Kidney epithelial cell (primary cell): ENCODE data around the gene NTSR2. TPM values are rescaled to one million over a fixed set of nuclear protein-coding genes. Genes with fewer than 3 reads are reported as not detected.

Source experiments
- DNase-seq: peaks from one replicate; pipeline ENCODE4 v3.0.0-alpha.2; 2010; ENCODE audit warnings: low read depth
- H3K27me3 ChIP-seq: 2 replicates; pipeline ENCODE4 v1.6.0; 2011; ENCODE audit warnings: low read length; ENCODE audit not compliant: control insufficient read depth, insufficient read depth
- H3K36me3 ChIP-seq: 2 replicates; pipeline ENCODE4 v1.5.1; 2011; ENCODE audit warnings: low read length; ENCODE audit not compliant: control insufficient read depth, insufficient read depth
- H3K4me3 ChIP-seq: 2 replicates; pipeline ENCODE4 v1.5.1; 2011; ENCODE audit warnings: low read depth, mild to moderate bottlenecking, control low read depth, low read length
- CTCF ChIP-seq: IDR thresholded peaks from 2 replicates; pipeline ENCODE4 v1.5.1; 2011; ENCODE audit warnings: mild to moderate bottlenecking, moderate library complexity, low read length, control low read depth, inconsistent platforms; ENCODE audit not compliant: insufficient read depth, poor library complexity, severe bottlenecking
- total RNA-seq: library from RNA; depleted of rRNA; stranded (reverse); fragments of >200 nt; gene quantifications from 2 replicates; pipeline ENCODE4 v1.2.3, GENCODE V29; 2015

The NTSR2 gene
- total RNA-seq, 1 donor from 2014 or later, result not detected

GRCh38 chr2:11680182-11680900 is 10.3 kb upstream of the NTSR2 start:
- Histone ChIP-seq H3K36me3 (no peaks in the 10 kb centered on the region), H3K4me3 (no peak overlapping the region), H3K27me3 (peaks cover 42% of the 10 kb centered on the region)
- no peak for TF ChIP-seq CTCF
- no peak for DNase-seq

DNA sequence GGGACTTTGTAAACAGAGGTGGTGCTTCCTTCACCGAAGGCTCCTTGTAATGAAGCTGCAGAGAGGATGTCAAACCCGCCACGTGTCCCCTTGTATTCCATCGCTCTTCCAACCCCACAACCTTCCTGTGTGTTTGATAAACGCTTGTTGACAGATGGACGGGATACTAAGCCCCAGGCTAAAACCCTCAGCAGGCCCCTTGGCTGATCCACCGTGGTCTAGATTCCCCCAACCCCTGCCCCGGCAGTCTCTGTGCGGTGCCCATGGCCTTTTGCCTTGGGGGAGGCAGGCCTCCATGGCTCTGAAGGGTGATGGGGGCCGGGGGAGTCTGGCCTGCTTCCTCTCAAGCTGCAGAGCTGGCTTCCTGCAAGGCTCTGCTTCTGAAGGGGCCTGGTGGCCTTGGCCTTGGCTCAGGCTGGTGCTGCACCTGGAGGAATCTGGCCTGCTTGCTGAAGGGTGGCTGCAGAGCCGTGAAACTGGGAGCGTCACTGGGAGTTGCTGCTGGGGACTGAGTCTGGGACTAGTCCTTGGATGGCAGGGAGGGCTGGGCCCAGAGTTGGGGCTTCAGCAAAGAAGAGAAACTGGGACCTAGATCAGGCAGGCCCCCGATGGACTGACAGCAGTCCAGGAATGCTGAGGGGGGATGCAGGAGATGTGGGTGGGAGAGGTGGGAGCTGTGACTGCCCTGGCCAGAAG is 9.6 kb upstream of the NTSR2 start:
- no peak for TF ChIP-seq CTCF
- peaks cover 39% of the 10 kb centered on the region for H3K27me3 ChIP-seq
- no peak overlapping the region for H3K4me3 ChIP-seq
- H3K36me3 ChIP-seq, result no peaks in the 10 kb centered on the region
- no peak for DNase-seq

DNA sequence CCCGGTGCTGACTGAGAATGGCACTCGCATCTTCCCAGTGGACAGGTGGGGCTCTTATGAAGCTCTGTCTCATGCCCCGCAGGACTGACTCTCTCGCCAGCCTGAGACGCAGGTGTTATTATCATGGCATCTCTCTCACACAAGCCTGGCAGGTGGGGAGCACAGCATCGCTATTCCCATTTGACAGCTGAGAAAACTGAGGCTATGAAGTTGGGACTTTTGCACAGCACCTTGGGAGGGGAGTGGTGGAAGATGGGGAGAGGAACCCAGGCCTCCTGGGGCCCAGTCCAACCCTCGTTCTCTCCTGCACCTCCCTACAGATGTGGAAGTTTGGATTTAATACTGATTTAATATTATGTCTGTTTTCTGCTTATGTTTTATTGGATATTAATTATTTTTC is 9.0 kb upstream of the NTSR2 start:
- no peak for TF ChIP-seq CTCF
- no peak for DNase-seq
- Histone ChIP-seq H3K4me3 (no peak overlapping the region), H3K36me3 (no peaks in the 10 kb centered on the region), H3K27me3 (peaks cover 41% of the 10 kb centered on the region)

DNA sequence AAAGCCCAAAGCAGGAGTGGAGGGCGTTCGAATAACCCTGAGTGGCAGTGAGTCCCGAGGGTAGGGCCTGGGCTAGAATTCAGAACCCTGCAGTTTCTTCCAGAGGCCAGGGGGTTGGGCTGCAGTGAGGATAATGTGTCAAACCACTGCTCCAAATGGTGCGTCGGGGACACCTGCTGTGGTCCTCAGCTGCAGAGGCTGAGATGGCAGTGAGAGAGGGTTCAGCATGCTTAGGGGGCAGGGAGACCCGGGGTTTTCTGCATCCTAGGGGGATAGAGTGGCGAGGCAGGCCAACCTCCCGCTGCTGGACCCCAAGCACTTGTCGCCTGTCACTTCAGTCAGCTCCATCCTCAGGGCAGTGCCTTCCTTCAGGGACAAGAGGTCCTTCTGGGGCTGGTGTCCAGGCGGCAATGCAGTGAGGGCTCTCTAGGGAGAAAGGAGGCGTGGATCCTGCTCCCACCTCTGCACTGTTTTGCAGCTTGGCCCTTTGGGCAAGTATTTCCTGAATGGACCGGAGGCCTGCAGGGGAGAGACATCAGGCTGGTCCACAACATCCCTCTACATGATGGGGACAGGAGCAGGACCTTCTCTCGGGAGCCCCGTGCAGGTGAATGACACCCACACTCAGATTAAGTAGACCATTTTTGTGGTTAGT is 8.4 kb upstream of the NTSR2 start:
- TF ChIP-seq CTCF, result no peak
- DNase-seq, result no peak
- peaks cover 35% of the 10 kb centered on the region for H3K27me3 ChIP-seq
- no peak overlapping the region for H3K4me3 ChIP-seq
- H3K36me3 ChIP-seq, result no peaks in the 10 kb centered on the region

- H3K4me3 ChIP-seq, result no peak overlapping the region
- H3K36me3 ChIP-seq, result no peaks in the 10 kb centered on the region
- DNase-seq, result no peak
- peaks cover 34% of the 10 kb centered on the region for H3K27me3 ChIP-seq
- TF ChIP-seq CTCF, result no peak
Measured at GRCh38 chr2:11677136-11678055, 7.4 kb upstream of the NTSR2 start.
